ENCODE data around the gene UTS2R.

- no peak for TF ChIP-seq CTCF (IDR thresholded peaks at IDR 0.05)
- no peak for TF ChIP-seq POLR2A (IDR thresholded peaks at IDR 0.05)
Observed at GRCh38 chr17:82383411-82383810, 11.8 kb downstream of the UTS2R start.
